Measurements from ENCODE around the gene MSI2.

MSI2 gene

GRCh38 chr17:57730026-57730701, 473.8 kb downstream of the MSI2 start:
- Histone ChIP-seq H3K9me2 (replicated peaks; ENCODE audit: low read depth, low read length) (no peaks in the 10 kb centered on the region), H3K4me3 (ENCODE audit: low read length, poor library complexity, severe bottlenecking) (no peak overlapping the region), H3K79me2 (ENCODE audit: insufficient read depth, low read length) (no peaks in the 10 kb centered on the region), H3F3A (ENCODE audit: low read depth) (no peaks in the 10 kb centered on the region), H3K4me2 (ENCODE audit: low read depth, low read length, poor library complexity, severe bottlenecking) (no peak overlapping the region), H3K36me3 (ENCODE audit: insufficient read depth, low read length) (no peaks in the 10 kb centered on the region), H3K27me3 (ENCODE audit: insufficient read depth, low read length, poor library complexity, severe bottlenecking) (no peaks in the 10 kb centered on the region), H3K9ac (ENCODE audit: low read depth, low read length, poor library complexity, severe bottlenecking) (no peak overlapping the region), H3K9me3 (ENCODE audit: insufficient read depth, low read depth, low read length) (no peaks in the 10 kb centered on the region), H3K4me1 (ENCODE audit: insufficient read depth, low read length, poor library complexity, severe bottlenecking) (no peaks in the 10 kb centered on the region), H4K20me1 (ENCODE audit: insufficient read depth, low read length, poor library complexity, severe bottlenecking) (no peaks in the 10 kb centered on the region), H2AFZ (ENCODE audit: low read length) (no peak overlapping the region)
- TF ChIP-seq EZH2phosphoT487 (IDR thresholded peaks at IDR 0.05; ENCODE audit: borderline replicate concordance) (no peak), CTCF (conservative IDR thresholded peaks at IDR 0.05; ENCODE audit: low read length) (no peak)

- no peaks in the 10 kb centered on the region for H3K9me2 ChIP-seq (replicated peaks; ENCODE audit: low read depth, low read length)
- no peaks in the 10 kb centered on the region for H3F3A ChIP-seq (ENCODE audit: low read depth)
- H4K20me1 ChIP-seq (ENCODE audit: insufficient read depth, low read length, poor library complexity, severe bottlenecking), result no peaks in the 10 kb centered on the region
- no peaks in the 10 kb centered on the region for H3K79me2 ChIP-seq (ENCODE audit: insufficient read depth, low read length)
- no peaks in the 10 kb centered on the region for H3K4me1 ChIP-seq (ENCODE audit: insufficient read depth, low read length, poor library complexity, severe bottlenecking)
- H3K4me3 ChIP-seq (ENCODE audit: low read length, poor library complexity, severe bottlenecking), result no peak overlapping the region
- no peak overlapping the region for H3K4me2 ChIP-seq (ENCODE audit: low read depth, low read length, poor library complexity, severe bottlenecking)
- H3K9me3 ChIP-seq (ENCODE audit: insufficient read depth, low read depth, low read length), result no peaks in the 10 kb centered on the region
- TF ChIP-seq CTCF (conservative IDR thresholded peaks at IDR 0.05; ENCODE audit: low read length) (no peak), EZH2phosphoT487 (IDR thresholded peaks at IDR 0.05; ENCODE audit: borderline replicate concordance) (no peak)
- no peak overlapping the region for H3K9ac ChIP-seq (ENCODE audit: low read depth, low read length, poor library complexity, severe bottlenecking)
- no peaks in the 10 kb centered on the region for H3K27me3 ChIP-seq (ENCODE audit: insufficient read depth, low read length, poor library complexity, severe bottlenecking)
- no peak overlapping the region for H2AFZ ChIP-seq (ENCODE audit: low read length)
- no peaks in the 10 kb centered on the region for H3K36me3 ChIP-seq (ENCODE audit: insufficient read depth, low read length)
Measured at GRCh38 chr17:57732062-57732461, 475.7 kb downstream of the MSI2 start.

- Histone ChIP-seq H4K20me1 (ENCODE audit: insufficient read depth, low read length, poor library complexity, severe bottlenecking) (no peaks in the 10 kb centered on the region), H3K4me1 (ENCODE audit: insufficient read depth, low read length, poor library complexity, severe bottlenecking) (no peaks in the 10 kb centered on the region), H2AFZ (ENCODE audit: low read length) (no peak overlapping the region), H3K27me3 (ENCODE audit: insufficient read depth, low read length, poor library complexity, severe bottlenecking) (no peaks in the 10 kb centered on the region), H3K4me3 (ENCODE audit: low read length, poor library complexity, severe bottlenecking) (no peak overlapping the region), H3K9me3 (ENCODE audit: insufficient read depth, low read depth, low read length) (no peaks in the 10 kb centered on the region), H3F3A (ENCODE audit: low read depth) (no peaks in the 10 kb centered on the region), H3K4me2 (ENCODE audit: low read depth, low read length, poor library complexity, severe bottlenecking) (no peak overlapping the region), H3K9ac (ENCODE audit: low read depth, low read length, poor library complexity, severe bottlenecking) (no peak overlapping the region), H3K79me2 (ENCODE audit: insufficient read depth, low read length) (no peaks in the 10 kb centered on the region), H3K36me3 (ENCODE audit: insufficient read depth, low read length) (no peaks in the 10 kb centered on the region), H3K9me2 (replicated peaks; ENCODE audit: low read depth, low read length) (no peaks in the 10 kb centered on the region)
- TF ChIP-seq CTCF (conservative IDR thresholded peaks at IDR 0.05; ENCODE audit: low read length), result no peak
- no peak for TF ChIP-seq EZH2phosphoT487 (IDR thresholded peaks at IDR 0.05; ENCODE audit: borderline replicate concordance)
Measured at GRCh38 chr17:57733085-57733484, 476.8 kb downstream of the MSI2 start.
